ENCODE results near the gene KCNIP3. TPM values are rescaled to one million over a fixed set of nuclear protein-coding genes. Genes with fewer than 3 reads are reported as not detected.

Gene KCNIP3
- total RNA-seq: 0.65 and 2.0 TPM in 2 replicates

DNA sequence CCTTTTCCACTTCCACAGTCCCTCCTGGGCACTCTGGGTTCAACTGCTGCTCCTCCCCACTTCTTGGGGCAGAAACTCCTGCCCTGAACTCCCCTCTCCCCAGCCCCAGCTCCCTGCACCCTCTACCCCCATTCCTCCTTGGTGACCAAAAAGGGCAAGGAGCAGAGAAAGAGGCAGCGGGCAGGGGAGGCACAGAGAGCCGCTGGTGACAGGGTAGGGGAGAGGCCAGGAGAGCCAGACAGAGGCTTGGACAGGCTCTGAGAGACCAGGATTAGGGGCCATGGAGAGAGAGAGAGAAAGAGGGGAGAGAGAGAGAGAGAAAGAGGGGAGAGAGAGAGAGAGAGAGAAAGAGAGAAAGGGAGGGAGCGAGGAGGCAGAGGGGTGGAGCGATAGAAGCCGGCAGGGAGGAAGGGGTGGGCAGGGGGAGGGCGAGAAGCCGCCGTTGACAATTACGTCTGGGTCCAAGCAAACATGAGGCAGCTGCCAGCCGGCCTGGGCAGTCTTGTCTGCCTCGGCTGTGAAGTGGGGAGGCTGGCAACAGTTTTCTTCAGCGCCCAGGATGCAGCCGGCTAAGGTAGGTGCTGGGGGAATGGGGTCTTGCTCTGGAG, at the start of gene KCNIP3:
TSS of gene KCNIP3 (plus strand) at position 468 of the 608 bp plus-strand sequence. CDS start at position 560, 92 bp downstream.

DNA sequence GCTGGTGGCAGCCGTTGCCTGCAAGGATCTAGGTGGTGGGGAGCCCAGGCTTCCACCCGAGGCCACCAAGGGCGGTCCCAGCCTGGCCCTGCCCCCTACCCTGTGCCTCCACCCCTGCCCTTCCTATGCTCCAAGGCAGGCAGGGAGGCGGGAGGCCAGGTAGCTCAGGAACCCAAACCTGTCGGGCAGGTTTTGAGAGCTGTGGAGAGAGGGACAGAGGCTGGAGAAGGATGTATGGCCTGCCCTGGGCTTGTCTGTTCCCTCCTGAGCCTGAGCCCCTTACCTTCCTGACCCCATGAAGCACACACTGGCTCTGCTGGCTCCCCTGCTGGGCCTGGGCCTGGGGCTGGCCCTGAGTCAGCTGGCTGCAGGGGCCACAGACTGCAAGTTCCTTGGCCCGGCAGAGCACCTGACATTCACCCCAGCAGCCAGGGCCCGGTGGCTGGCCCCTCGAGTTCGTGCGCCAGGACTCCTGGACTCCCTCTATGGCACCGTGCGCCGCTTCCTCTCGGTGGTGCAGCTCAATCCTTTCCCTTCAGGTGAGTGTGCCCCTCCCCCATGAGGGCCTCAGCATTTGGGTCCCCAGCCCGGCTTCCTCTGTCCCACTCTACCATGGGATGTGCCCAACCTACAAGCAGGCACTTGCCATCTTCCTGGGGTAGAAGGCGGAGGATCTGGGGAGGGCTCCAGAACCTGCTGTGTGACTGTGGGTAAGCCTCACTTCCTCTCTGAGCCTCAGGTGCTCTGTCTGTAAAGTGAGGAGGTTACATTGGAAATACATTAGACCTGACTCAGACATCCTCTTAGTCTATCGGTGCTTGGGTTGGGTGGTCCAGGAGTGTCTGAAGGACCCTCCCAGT, 22.6 kb upstream of the KCNIP3 start, which contains the start of gene PROM2:
TSS of gene PROM2 (plus strand) at position 159 of the 860 bp plus-strand sequence. CDS start at position 296, 137 bp downstream.

DNA sequence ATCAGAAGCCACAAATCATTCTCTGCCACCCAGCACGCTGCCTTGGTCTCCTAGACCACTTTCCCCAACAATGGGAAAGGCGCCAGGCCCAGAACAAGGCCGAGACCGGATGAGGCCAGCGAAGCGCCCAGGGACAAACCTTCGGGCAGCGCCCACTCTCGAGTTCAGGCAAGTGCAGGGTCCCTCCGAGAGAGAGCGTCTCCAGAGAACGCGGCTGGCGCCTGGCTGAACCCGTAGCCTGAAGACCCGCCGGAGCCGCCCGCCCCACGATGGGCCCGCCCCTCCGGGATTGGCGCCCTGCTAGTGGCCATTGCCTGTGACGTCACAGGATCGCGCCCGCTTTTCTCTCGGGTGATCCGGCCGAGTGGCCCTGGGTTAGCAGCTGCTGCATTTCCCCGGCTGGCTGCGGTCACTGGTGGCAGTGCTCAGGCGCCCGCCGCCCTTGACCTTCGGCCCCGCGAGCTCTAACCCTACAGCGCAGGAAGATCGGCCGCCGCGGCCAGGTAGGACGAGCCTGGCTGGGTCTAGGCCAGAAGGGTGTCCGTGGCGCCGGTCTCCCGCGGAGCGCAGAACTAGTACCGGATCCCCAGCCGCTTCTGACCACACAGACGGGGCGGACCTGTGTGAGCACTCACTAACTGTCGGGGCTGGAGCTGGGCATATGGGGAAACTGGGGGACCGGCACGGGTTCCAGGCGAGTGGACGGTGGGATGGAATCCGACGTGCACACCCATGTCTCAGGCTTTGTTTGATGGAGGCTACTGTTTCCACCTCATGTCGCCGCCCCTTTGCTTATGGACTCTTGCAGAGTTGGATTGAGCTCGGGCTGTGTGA, 105.4 kb downstream of the KCNIP3 start, which contains the start of gene FAHD2A:
TSS of gene FAHD2A (plus strand) at position 339 of the 834 bp plus-strand sequence. CDS start 2,851 bp downstream, outside the sequence.

Other genes with a start within 250 kb of the KCNIP3 start
- gene MRPS5, start 175.5 kb upstream of the KCNIP3 start, total RNA-seq: 32.6 and 39.5 TPM in 2 replicates
- 11.5 and 14.3 TPM in 2 replicates for gene ZNF514, start 137.5 kb upstream of the KCNIP3 start, total RNA-seq
- 10.6 and 11.1 TPM in 2 replicates for gene ZNF2, start 131.5 kb upstream of the KCNIP3 start, total RNA-seq
- gene ZNF892, start 89.8 kb upstream of the KCNIP3 start, total RNA-seq: 5.2 and 5.5 TPM in 2 replicates
- 0.20 and 0.56 TPM in 2 replicates for gene PROM2, start 22.9 kb upstream of the KCNIP3 start, total RNA-seq
- 19.4 and 26.5 TPM in 2 replicates for gene FAHD2A, start 105.4 kb downstream of the KCNIP3 start, total RNA-seq
- not detected in 2 replicates for gene TRIM43B, start 187.4 kb downstream of the KCNIP3 start, total RNA-seq

Measured in smooth muscle cell of the pulmonary artery (primary cell).